MCF 10A (cell line): ENCODE results near the gene PPP1R12B. TPM values are rescaled to one million over a fixed set of nuclear protein-coding genes. Genes with fewer than 3 reads are reported as not detected.
"Not testable (repeated sequence)": the region's sequence is repeated elsewhere in the genome, so short reads cannot be mapped to it uniquely, and the experiment has no call there.

Experiments used
- BruUV-seq: library from RNA; stranded (reverse); fragments of 400-500 nt; replicated peaks from 2 replicates; lab custom pipeline; 2021; lab: Mats Ljungman, UMichigan
- CTCF ChIA-PET: fragments of 300-600 bp; sonication (Branson Sonifier 250); formaldehyde crosslinking; extraction: SDS; loops from one replicate; lab custom pipeline; 2021; ENCODE audit warnings: antibody characterized with exemption, inconsistent platforms; lab: Yijun Ruan, JAX
- POLR2A ChIA-PET: fragments of 300-600, 350-650 bp; sonication (Branson Sonifier 250); formaldehyde crosslinking; extraction: SDS; loops from one replicate; lab custom pipeline; 2020; ENCODE audit warnings: antibody characterized with exemption, inconsistent platforms; lab: Yijun Ruan, JAX
- DNase-seq: peaks from one replicate; pipeline ENCODE4 v3.0.0-alpha.2; 2018; ENCODE audit not compliant: unreplicated experiment
- H3K27ac Mint-ChIP-seq: one replicate; pipeline ENCODE4 v1.8.0; 2022; ENCODE audit warnings: mild to moderate bottlenecking, low read depth, mixed read lengths; ENCODE audit not compliant: unreplicated experiment
- H3K27me3 Mint-ChIP-seq: one replicate; pipeline ENCODE4 v1.8.0; 2022; ENCODE audit warnings: mixed read lengths; ENCODE audit not compliant: insufficient read depth, unreplicated experiment
- H3K36me3 Mint-ChIP-seq: one replicate; pipeline ENCODE4 v1.8.0; 2022; ENCODE audit warnings: mild to moderate bottlenecking, moderate library complexity, mixed read lengths; ENCODE audit not compliant: insufficient read depth, unreplicated experiment
- H3K4me1 Mint-ChIP-seq: one replicate; pipeline ENCODE4 v1.8.0; 2022; ENCODE audit warnings: mixed read lengths; ENCODE audit not compliant: insufficient read depth, unreplicated experiment
- H3K4me3 Mint-ChIP-seq: one replicate; pipeline ENCODE4 v1.8.0; 2022; ENCODE audit warnings: mild to moderate bottlenecking, moderate library complexity, mixed read lengths; ENCODE audit not compliant: unreplicated experiment
- H3K9me3 Mint-ChIP-seq: one replicate; pipeline ENCODE4 v1.8.0; 2022; ENCODE audit warnings: mixed read lengths; ENCODE audit not compliant: unreplicated experiment
- intact Hi-C: fragments of 100-400 bp; cut with micrococcal nuclease; formaldehyde crosslinking; loops from 2 replicates; pipeline ENCODE4 v1.14.1; 2022
- total RNA-seq: library from RNA; stranded (reverse); gene quantifications from 2 replicates; pipeline ENCODE4 v1.2.3, GENCODE V29; 2022
- TF ChIP-seq, protein P1 (sequence below): fragments of 200-600 bp; IDR thresholded peaks from one replicate; pipeline ENCODE4 v1.8.0; 2022; ENCODE audit warnings: antibody characterized with exemption, mild to moderate bottlenecking; ENCODE audit not compliant: unreplicated experiment

PPP1R12B gene
- total RNA-seq, 1 experiment from 2014 or later: 33.8 TPM

DNA sequence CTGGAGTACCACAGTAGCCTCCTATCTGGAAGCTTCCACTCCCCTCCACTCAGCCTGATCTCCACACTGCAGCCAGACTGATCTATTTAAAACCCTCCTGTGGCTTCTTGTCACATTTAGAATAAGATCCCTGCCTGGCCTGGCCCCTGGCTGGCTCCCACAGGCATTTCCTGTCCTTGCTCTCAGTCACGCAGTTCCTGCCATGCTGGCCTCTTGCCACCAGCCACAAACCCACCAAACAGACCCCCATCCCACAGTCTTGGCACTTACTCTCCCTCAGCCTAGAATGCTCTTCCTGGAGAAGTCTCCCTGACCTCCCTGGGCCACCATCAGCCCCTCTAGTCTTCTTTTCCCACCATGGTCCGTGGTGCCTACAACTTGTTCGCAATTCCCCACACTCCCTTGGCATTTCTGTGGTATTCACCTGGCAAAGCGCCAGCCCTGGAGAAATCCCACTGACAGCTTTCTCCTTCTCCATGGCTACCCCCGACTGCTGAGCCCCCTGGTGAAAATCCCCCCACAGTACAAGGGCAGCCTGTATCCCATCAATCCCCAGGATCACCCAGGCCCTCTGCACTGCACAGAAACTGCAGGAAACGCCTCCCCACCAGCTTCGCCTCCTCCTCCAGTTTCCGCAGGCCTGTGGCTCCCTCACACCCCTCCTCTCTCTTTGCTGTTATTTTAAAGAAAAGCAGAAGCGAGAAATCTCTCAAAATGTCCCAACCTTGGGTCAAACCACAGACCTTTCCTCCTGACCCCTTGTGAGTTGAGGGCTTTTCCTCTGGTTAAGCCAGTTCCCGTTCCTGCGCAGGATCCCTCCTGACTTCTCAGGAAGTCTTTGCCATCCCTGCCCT is 267.2 kb downstream of the PPP1R12B start:
- Mint-ChIP-seq H3K4me3 (no peak overlapping the region), H3K4me1 (peaks cover 28% of the 10 kb centered on the region), H3K36me3 (no peaks in the 10 kb centered on the region), H3K9me3 (no peaks in the 10 kb centered on the region), H3K27me3 (no peaks in the 10 kb centered on the region), H3K27ac (peak overlapping the region; percentile 28)
- TF ChIP-seq, protein P1, sequence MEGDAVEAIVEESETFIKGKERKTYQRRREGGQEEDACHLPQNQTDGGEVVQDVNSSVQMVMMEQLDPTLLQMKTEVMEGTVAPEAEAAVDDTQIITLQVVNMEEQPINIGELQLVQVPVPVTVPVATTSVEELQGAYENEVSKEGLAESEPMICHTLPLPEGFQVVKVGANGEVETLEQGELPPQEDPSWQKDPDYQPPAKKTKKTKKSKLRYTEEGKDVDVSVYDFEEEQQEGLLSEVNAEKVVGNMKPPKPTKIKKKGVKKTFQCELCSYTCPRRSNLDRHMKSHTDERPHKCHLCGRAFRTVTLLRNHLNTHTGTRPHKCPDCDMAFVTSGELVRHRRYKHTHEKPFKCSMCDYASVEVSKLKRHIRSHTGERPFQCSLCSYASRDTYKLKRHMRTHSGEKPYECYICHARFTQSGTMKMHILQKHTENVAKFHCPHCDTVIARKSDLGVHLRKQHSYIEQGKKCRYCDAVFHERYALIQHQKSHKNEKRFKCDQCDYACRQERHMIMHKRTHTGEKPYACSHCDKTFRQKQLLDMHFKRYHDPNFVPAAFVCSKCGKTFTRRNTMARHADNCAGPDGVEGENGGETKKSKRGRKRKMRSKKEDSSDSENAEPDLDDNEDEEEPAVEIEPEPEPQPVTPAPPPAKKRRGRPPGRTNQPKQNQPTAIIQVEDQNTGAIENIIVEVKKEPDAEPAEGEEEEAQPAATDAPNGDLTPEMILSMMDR: no peak
- no TSS peak for BruUV-seq
- CTCF ChIA-PET: interaction anchor here (0.6 to 3.9 kb wide), 13 partner anchors 10 to 396 kb away, joined by 3 to 15 read pairs (median 4); no protein-coding TSS in a partner anchor
- intact Hi-C loops: no loop called here
- POLR2A ChIA-PET: interaction anchor here (1.9 kb wide), 1 partner anchor 10 kb away, joined by 6 read pairs; no protein-coding TSS in a partner anchor
- DNase-seq: peak; percentile 31

DNA sequence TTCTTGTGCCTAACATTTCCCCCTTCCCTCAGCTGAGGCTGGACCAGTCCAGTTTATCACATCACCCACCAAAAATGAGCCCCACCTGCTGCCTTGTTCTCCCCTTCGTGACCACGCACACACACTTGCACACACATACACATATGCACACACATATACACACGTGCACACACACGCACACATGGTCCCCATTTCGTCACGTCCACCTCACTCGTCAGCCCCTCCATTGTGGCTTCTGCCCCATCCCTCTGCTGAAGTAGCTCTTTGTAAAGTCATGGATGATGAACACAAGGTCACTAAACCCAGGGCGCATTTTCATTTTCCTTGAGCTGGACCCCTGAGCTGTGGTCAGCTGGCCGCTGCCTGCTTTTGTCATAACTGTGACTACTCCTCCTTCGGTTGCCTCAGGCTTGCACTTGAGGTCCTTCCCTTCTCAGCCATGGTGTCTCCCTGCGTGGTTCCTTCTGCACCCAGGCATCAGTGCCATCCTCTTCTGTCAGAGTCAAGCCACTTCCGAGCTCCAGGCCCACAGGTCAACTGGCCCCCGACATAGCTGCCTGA is 267.9 kb downstream of the PPP1R12B start:
- POLR2A ChIA-PET: no interaction called here
- Mint-ChIP-seq H3K9me3 (no peaks in the 10 kb centered on the region), H3K27ac (no peak overlapping the region), H3K36me3 (no peaks in the 10 kb centered on the region), H3K4me1 (peaks cover 28% of the 10 kb centered on the region), H3K27me3 (no peaks in the 10 kb centered on the region), H3K4me3 (no peak overlapping the region)
- TF ChIP-seq, protein P1: no peak
- DNase-seq: no peak
- intact Hi-C loops: no loop called here
- BruUV-seq: no TSS peak
- CTCF ChIA-PET: interaction anchor here (0.6 to 3.9 kb wide), 9 partner anchors 9 to 180 kb away, joined by 3 to 15 read pairs (median 3); no protein-coding TSS in a partner anchor

DNA sequence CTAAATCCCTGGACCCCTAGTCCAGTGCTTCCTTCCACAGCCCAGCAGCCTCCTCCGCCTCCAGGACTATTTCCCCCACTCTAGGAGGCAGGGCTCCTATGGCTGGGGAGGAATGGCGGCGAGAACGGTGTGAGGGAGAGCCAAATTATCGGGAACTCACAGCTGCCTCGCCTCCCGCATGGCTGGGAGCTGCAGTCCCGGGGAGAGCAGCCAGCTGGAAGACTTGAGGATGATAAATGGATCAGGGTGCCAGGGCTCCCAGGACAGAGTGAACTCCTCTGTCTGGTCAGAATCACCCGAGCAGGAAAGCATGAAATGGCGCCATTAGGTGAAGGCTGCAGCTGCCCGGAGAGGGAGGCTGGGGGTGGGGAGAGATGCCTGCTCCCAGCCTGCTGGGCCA is 270.5 kb downstream of the PPP1R12B start:
- H3K27ac Mint-ChIP-seq, H3K36me3 Mint-ChIP-seq, H3K4me3 Mint-ChIP-seq, intact Hi-C loops, H3K27me3 Mint-ChIP-seq, H3K9me3 Mint-ChIP-seq, DNase-seq, BruUV-seq: not testable (repeated sequence)
- CTCF ChIA-PET: interaction anchor here (0.6 to 1.5 kb wide), 7 partner anchors 13 to 649 kb away, joined by 3 to 5 read pairs (median 3); no protein-coding TSS in a partner anchor
- POLR2A ChIA-PET: interaction anchor here (0.6 kb wide), 1 partner anchor 16 kb away, joined by 3 read pairs; no protein-coding TSS in a partner anchor
- H3K4me1 Mint-ChIP-seq: peaks cover 28% of the 10 kb centered on the region

DNA sequence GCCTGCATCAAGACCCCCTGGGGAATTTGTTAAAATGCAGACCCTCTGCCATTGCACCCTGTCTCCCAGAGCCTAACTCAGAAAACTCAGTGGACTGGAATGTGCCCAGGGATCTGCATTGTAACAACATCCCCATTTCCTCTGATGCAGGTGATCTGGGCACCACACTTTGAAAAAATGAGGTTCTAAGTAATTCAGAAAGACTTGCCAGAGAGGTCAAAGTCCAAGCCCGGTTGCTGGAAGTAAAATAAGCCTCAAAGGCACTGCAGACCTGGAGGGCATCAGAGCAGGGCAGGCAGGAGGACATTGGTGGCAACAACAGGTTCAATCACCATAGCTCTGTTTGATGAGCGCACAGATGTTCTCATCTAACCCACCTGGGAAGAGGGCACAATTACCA is 271.0 kb downstream of the PPP1R12B start:
- Mint-ChIP-seq H3K4me3 (no peak overlapping the region), H3K36me3 (no peaks in the 10 kb centered on the region), H3K27me3 (no peaks in the 10 kb centered on the region), H3K9me3 (no peaks in the 10 kb centered on the region), H3K27ac (no peak overlapping the region), H3K4me1 (peaks cover 24% of the 10 kb centered on the region)
- TF ChIP-seq, protein P1: no peak
- intact Hi-C loops: no loop called here
- ChIA-PET POLR2A (no interaction called here), CTCF (interaction anchor here (1.5 kb wide), 1 partner anchor 12 kb away, joined by 4 read pairs; no protein-coding TSS in a partner anchor)
- BruUV-seq: no TSS peak
- DNase-seq: no peak

DNA sequence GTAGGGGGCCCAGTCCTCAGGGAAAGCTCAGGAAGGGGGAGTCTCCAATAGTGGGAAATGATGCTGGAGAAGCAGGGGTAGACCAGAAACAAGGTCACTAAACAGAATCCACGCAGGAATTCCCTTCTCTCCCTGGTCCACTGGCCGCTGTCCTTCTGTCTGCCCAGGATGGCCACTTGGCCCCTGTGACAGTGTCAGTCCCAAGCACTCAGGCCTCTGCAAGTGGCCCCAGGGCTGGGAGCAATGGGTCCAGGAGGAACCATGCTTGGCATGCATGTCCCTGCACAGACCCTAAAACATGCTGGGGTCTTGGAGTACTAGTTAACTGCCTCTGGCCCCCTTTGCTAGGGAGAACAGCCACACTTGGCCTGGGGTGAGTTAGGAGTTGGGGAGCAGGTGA is 271.5 kb downstream of the PPP1R12B start:
- H3K27me3 Mint-ChIP-seq, H3K4me3 Mint-ChIP-seq, intact Hi-C loops, H3K9me3 Mint-ChIP-seq, H3K27ac Mint-ChIP-seq, DNase-seq, H3K36me3 Mint-ChIP-seq, BruUV-seq, POLR2A ChIA-PET: not testable (repeated sequence)
- CTCF ChIA-PET: interaction anchor here (1.0 to 1.5 kb wide), 2 partner anchors 20 to 232 kb away, joined by 4 to 6 read pairs; no protein-coding TSS in a partner anchor
- H3K4me1 Mint-ChIP-seq: peaks cover 20% of the 10 kb centered on the region
